GM10266 (cell line): ENCODE data around the gene DYRK4.
A peak's percentile ranks its signal among the peaks of the same experiment; 100 is the strongest.

Experiments
- DNase-seq: peaks from one replicate; pipeline ENCODE4 v3.0.0; 2012; ENCODE audit errors: extremely low spot score
- CTCF ChIP-seq: IDR thresholded peaks from 2 replicates; pipeline ENCODE4 v1.5.1; 2012; ENCODE audit warnings: mild to moderate bottlenecking, low read depth; ENCODE audit not compliant: control insufficient read depth, insufficient read depth; ENCODE audit errors: missing control alignments

Gene DYRK4

DNA sequence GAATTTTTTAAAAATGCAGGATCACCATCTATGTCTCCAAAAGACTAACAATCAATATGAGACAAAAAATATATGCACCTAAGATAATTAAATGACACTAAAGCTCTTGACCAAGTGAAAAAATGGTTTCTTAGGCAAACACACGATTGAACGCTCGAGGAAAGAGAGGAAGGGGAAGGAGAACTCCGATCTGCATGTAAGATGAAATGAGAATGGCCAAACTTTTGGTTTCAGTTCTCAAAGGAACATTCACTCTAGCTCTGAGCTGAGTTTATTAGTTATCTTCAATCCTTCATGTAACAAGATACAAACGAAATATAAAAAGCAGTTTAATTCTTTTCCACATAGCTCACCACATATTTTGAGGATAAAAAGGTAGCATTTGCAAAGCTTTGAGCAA lies 2.8 kb downstream of the DYRK4 start:
- peak; percentile 54 for DNase-seq

DNA sequence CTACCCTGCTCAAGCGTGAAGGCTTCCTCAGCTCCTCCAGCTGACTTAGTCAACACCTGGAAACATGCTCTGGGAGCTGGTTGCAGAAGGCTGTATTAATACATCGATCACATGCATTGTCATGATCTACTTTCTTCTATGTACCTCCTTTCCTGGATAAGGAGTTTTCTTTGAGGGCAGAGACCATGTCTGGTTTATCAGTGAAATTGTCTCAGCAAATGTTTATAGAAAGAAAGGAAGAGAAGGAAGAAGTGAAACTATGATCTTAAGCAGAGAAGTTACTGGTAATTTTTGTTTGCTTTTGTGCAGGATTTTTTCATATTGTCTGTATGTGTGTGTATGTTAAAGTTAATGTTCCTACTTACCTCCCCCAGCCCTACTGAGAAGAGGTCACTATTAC lies 4.5 kb downstream of the DYRK4 start:
- no peak for DNase-seq
- TF ChIP-seq CTCF: no peak

More for the DNA sequence above, 2.8 kb downstream of the DYRK4 start:
- no peak for TF ChIP-seq CTCF

GRCh38 chr12:4567073-4567881 lies 5.3 kb downstream of the DYRK4 start:
- no peak for TF ChIP-seq CTCF
- peak; percentile 30 for DNase-seq

GRCh38 chr12:4569261-4569660 lies 7.3 kb downstream of the DYRK4 start:
- no peak for DNase-seq
- TF ChIP-seq CTCF: no peak

- no peak for DNase-seq
- TF ChIP-seq CTCF: no peak
These were observed 10.7 kb downstream of the DYRK4 start for GRCh38 chr12:4572680-4573079.

GRCh38 chr12:4579305-4580102 lies 17.5 kb downstream of the DYRK4 start:
- DNase-seq: peak; percentile 35
- peak; percentile 46 for TF ChIP-seq CTCF

DNA sequence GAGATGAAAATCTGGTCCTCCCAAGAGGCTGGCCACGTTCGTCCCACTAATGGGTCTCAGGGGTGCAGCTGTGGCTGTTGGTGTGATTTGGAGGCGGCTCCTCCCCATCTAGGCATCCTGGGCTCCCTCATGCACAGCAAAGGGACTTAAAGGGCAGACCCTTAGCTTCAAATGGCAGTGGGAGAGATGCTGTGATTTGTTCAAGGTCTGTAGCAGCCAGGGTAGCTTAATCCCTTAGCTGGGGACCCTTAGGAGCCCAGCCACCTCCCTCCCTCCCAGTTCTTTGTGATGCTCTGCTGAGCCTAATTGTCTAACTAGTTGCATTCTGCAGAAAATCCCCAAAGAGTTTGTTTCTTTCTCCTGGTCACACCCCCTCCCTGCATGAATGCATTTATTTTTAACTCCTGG lies 18.3 kb downstream of the DYRK4 start:
- TF ChIP-seq CTCF: no peak
- DNase-seq: no peak
